ENCODE results near the gene TNFRSF13B.

- TF ChIP-seq CTCF (IDR thresholded peaks at IDR 0.05): no peak
- TF ChIP-seq EP300 (IDR thresholded peaks at IDR 0.05): no peak
- no peak for TF ChIP-seq POLR2AphosphoS5 (IDR thresholded peaks at IDR 0.05)
Measured at GRCh38 chr17:16940116-16940881, 31.6 kb downstream of the TNFRSF13B start.

Measured in stomach (tissue), 4 donors.